SK-N-SH (cell line): ENCODE results near the gene LLGL2.

Experiments
- EZH2phosphoT487 ChIP-seq: fragments of 200-600 bp; sonication (generic); IDR thresholded peaks from 2 replicates; pipeline ENCODE4 v1.6.1; 2017; ENCODE audit warnings: low read depth, mixed run types, mild to moderate bottlenecking, antibody characterized with exemption, moderate library complexity, borderline replicate concordance
- JUND ChIP-seq: IDR thresholded peaks from 2 replicates; pipeline ENCODE4 v1.4.0; 2012
- RAD21 ChIP-seq: IDR thresholded peaks from 2 replicates; pipeline ENCODE4 v1.6.1; 2012; ENCODE audit warnings: mild to moderate bottlenecking, low read length
- TF ChIP-seq, protein P1 (sequence below): fragments of 200-600 bp; sonication (generic); IDR thresholded peaks from 2 replicates; pipeline ENCODE4 v1.6.1; 2017; ENCODE audit warnings: antibody characterized with exemption, mild to moderate bottlenecking, moderate library complexity
- TF ChIP-seq, protein P2 (sequence below): fragments of 150-350 bp; IDR thresholded peaks from 2 replicates; pipeline ENCODE4 v1.6.1; 2016; ENCODE audit warnings: mild to moderate bottlenecking, low read depth, low read length

DNA sequence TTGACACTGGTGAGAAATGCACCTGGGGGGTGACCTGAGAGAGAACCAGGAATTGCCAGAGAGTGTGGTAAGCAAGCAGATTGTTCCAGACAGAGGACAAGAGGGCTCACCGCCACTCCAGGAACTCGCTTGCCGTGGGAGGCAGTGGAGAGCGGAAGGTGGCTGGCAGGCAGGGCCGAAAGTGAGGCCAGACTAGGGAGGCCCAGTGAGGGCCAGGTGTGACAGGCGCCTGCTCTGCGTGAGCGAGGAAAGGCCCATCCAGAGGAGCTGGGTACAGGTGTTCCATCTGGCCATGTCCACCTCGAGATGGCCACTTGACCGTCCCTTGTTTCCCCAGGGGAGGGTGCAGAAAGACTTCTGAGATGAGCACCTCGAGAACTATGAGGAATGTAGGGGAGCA, 50.2 kb downstream of the LLGL2 start:
- TF ChIP-seq RAD21 (no peak), JUND (no peak), EZH2phosphoT487 (no peak)
- TF ChIP-seq, protein P1, sequence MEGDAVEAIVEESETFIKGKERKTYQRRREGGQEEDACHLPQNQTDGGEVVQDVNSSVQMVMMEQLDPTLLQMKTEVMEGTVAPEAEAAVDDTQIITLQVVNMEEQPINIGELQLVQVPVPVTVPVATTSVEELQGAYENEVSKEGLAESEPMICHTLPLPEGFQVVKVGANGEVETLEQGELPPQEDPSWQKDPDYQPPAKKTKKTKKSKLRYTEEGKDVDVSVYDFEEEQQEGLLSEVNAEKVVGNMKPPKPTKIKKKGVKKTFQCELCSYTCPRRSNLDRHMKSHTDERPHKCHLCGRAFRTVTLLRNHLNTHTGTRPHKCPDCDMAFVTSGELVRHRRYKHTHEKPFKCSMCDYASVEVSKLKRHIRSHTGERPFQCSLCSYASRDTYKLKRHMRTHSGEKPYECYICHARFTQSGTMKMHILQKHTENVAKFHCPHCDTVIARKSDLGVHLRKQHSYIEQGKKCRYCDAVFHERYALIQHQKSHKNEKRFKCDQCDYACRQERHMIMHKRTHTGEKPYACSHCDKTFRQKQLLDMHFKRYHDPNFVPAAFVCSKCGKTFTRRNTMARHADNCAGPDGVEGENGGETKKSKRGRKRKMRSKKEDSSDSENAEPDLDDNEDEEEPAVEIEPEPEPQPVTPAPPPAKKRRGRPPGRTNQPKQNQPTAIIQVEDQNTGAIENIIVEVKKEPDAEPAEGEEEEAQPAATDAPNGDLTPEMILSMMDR = no peak
- TF ChIP-seq, protein P2, sequence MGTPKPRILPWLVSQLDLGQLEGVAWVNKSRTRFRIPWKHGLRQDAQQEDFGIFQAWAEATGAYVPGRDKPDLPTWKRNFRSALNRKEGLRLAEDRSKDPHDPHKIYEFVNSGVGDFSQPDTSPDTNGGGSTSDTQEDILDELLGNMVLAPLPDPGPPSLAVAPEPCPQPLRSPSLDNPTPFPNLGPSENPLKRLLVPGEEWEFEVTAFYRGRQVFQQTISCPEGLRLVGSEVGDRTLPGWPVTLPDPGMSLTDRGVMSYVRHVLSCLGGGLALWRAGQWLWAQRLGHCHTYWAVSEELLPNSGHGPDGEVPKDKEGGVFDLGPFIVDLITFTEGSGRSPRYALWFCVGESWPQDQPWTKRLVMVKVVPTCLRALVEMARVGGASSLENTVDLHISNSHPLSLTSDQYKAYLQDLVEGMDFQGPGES = no peak
